ENCODE data around the gene CLEC16A. TPM values are rescaled to one million over a fixed set of nuclear protein-coding genes. Genes with fewer than 3 reads are reported as not detected.

The CLEC16A gene
- total and polyA plus RNA-seq, 2 experiments from 2014 or later, result 17.5 to 26.8 TPM

DNA sequence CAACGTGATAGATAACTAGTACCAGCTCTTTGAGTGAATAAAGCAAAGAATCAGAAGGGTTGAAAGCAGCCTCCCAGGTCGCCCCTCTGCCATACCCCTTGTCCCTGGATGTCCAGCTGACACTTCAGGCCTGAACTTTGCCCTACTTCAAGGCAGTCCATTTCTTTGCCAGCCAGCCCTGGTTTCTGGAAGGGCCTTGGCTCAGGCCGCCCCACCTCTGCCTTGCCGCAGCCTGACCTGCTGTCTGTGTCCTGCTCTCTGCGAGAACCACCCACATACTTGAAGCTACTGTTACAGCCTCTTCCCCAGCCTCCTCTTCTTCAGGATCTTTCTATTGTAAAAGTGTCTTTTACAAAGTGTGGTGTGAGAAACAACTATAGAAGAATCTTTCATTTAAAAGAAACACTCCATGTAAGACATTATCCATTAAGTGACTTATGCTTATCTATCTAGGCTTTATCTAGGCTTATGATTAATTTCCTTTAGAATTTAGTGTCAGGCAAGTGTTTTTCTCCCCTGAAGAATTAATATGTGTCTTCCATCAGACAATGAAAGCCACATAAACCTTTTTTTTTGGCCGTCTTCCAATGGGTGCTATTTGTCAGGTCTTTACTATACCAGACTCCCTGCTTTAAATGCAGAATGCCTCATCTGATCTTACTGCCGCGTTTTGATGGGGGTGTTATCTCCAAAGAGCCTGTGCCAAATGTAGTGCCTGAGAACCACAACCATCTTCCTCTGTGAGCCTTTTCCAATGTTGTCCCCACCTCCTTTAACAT, 177.7 kb downstream of the CLEC16A start:
- Histone ChIP-seq H3K4me3 (no peak overlapping the region), H3K36me3 (peaks cover 5% of the 10 kb centered on the region), H3K27ac (no peak overlapping the region), H3K27me3 (no peaks in the 10 kb centered on the region), H3K9me3 (ENCODE audit: low read depth) (no peaks in the 10 kb centered on the region), H3K4me1 (ENCODE audit: low read depth) (no peaks in the 10 kb centered on the region)
- TF ChIP-seq, protein P1, sequence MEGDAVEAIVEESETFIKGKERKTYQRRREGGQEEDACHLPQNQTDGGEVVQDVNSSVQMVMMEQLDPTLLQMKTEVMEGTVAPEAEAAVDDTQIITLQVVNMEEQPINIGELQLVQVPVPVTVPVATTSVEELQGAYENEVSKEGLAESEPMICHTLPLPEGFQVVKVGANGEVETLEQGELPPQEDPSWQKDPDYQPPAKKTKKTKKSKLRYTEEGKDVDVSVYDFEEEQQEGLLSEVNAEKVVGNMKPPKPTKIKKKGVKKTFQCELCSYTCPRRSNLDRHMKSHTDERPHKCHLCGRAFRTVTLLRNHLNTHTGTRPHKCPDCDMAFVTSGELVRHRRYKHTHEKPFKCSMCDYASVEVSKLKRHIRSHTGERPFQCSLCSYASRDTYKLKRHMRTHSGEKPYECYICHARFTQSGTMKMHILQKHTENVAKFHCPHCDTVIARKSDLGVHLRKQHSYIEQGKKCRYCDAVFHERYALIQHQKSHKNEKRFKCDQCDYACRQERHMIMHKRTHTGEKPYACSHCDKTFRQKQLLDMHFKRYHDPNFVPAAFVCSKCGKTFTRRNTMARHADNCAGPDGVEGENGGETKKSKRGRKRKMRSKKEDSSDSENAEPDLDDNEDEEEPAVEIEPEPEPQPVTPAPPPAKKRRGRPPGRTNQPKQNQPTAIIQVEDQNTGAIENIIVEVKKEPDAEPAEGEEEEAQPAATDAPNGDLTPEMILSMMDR (IDR thresholded peaks at IDR 0.05; ENCODE audit: low read depth, low read length), result no peak
- DNase-seq (ENCODE audit: low read depth in 1 of 2, low spot score in 1 of 2), result no peak

DNA sequence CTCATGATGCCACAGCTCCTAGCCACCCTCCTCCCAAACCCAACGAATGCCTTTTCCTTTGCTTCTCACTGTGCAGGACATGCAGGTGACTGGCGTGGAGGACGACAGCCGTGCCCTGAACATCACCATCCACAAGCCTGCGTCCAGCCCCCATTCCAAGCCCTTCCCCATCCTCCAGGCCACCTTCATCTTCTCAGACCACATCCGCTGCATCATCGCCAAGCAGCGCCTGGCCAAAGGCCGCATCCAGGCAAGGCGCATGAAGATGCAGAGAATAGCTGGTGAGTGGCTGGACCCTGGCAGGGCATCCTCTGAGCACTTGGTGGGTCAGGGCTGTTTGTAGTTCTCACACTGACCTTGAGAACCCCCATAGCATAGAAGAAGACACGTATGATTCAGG, 179.3 kb downstream of the CLEC16A start:
- H3K9me3 ChIP-seq (ENCODE audit: low read depth), result no peaks in the 10 kb centered on the region
- H3K27ac ChIP-seq, result no peak overlapping the region
- no peak overlapping the region for H3K4me3 ChIP-seq
- H3K4me1 ChIP-seq (ENCODE audit: low read depth), result peaks cover 2% of the 10 kb centered on the region
- no peak for DNase-seq (ENCODE audit: low read depth in 1 of 2, low spot score in 1 of 2)
- no peaks in the 10 kb centered on the region for H3K27me3 ChIP-seq
- TF ChIP-seq, protein P1 (IDR thresholded peaks at IDR 0.05; ENCODE audit: low read depth, low read length), result no peak
- peaks cover 5% of the 10 kb centered on the region for H3K36me3 ChIP-seq

DNA sequence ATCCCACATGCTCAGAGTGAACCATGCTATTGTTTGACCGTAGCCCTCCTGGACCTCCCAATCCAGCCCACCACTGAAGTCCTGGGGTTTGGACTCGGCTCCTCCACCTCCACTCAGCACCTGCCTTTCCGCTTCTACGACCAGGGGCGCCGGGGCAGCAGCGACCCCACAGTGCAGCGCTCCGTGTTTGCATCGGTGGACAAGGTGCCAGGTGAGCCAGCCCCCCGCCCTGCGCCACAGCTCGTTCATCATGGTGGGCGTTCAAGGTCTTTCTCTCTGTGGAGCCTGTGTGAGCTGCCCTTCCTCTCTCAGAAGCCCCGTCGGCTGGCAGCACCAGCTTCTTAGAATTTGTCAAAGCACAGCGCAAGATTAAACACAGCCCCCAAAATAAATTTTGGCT, 181.6 kb downstream of the CLEC16A start:
- TF ChIP-seq, protein P1 (IDR thresholded peaks at IDR 0.05; ENCODE audit: low read depth, low read length), result no peak
- H3K27me3 ChIP-seq, result no peaks in the 10 kb centered on the region
- H3K36me3 ChIP-seq, result peaks cover 3% of the 10 kb centered on the region
- no peak overlapping the region for H3K4me3 ChIP-seq
- no peak for DNase-seq (ENCODE audit: low read depth in 1 of 2, low spot score in 1 of 2)
- H3K27ac ChIP-seq, result no peak overlapping the region
- H3K9me3 ChIP-seq (ENCODE audit: low read depth), result no peaks in the 10 kb centered on the region
- H3K4me1 ChIP-seq (ENCODE audit: low read depth), result peaks cover 5% of the 10 kb centered on the region

DNA sequence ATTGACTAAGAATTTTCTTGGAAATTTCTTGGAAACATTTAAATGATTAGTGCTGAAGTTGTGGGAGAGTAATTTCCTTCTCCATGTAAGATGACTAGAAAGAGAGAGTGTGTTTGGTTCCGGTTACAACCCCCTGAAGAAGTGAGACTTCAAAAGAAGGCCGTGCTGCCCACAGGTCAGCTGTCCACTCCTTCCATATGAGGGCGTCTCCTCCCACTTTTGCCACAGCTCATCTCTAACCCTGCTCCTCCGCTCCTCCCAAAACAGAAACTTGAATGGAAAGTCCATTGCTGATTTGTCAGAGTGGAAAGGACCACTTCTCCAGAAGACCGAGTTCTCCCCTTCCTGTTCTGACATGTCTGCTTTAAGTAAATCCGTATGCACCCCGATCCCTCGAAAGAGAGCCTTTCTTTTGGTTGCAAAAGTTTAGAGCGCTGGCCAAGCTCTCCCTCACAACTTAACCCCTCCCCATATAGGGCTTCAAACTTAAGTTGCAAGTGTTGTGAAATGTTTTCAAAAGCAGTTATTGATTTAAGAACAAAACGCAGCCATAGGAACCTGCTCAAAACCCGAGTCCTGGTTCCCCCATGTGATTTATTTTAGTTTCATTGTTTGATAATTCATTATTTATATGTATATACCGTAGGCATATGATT, 182.2 kb downstream of the CLEC16A start:
- Histone ChIP-seq H3K27me3 (no peaks in the 10 kb centered on the region), H3K27ac (no peak overlapping the region), H3K9me3 (ENCODE audit: low read depth) (no peaks in the 10 kb centered on the region), H3K4me3 (no peak overlapping the region), H3K36me3 (peaks cover 2% of the 10 kb centered on the region), H3K4me1 (ENCODE audit: low read depth) (peaks cover 5% of the 10 kb centered on the region)
- DNase-seq (ENCODE audit: low read depth in 1 of 2, low spot score in 1 of 2), result no peak
- TF ChIP-seq, protein P1 (IDR thresholded peaks at IDR 0.05; ENCODE audit: low read depth, low read length), result no peak

DNA sequence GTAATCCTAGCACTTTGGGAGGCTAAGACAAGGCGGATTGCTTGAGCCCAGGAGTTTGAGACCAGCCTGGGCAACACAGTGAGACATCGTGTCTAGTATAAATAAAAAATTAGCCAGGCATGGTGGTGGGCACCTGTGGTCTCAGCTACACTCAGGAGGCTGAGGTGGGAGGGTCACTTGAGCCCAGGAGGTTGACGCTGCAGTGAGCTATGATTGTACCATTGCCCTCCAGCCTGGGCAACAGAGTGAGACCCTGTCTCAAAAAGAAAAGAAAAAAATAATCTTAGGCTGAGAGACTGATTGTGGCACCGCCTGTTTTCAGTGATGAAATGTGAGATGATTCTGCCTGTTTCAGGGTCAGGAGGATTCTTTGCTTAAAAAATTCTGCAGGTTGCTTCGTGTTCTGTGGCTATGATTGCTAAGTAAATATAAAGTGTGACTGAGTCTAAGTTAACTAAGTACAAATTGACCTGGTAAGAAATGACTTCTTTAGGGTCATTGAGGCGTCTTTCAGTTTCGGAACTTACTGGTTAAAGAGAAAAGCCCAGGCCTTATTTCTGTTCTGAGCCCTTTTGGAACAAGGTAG, 183.3 kb downstream of the CLEC16A start:
- Histone ChIP-seq H3K9me3 (ENCODE audit: low read depth) (no peaks in the 10 kb centered on the region), H3K4me1 (ENCODE audit: low read depth) (peaks cover 5% of the 10 kb centered on the region), H3K4me3 (no peak overlapping the region), H3K27ac (no peak overlapping the region), H3K36me3 (peaks cover 2% of the 10 kb centered on the region), H3K27me3 (no peaks in the 10 kb centered on the region)
- DNase-seq (ENCODE audit: low read depth in 1 of 2, low spot score in 1 of 2), result no peak
- TF ChIP-seq, protein P1 (IDR thresholded peaks at IDR 0.05; ENCODE audit: low read depth, low read length), result no peak

Measured in cardiac muscle cell (in vitro differentiated cells and primary cell).